GM18498 (cell line): ENCODE measurements around the gene ZNF608.

Experiments used
- ATAC-seq: cut with Tn5 transposase; IDR thresholded peaks from one replicate; pipeline ENCODE4 v1.9.1; 2021; ENCODE audit warnings: mild to moderate bottlenecking, moderate library complexity; ENCODE audit not compliant: unreplicated experiment

The ZNF608 gene

DNA sequence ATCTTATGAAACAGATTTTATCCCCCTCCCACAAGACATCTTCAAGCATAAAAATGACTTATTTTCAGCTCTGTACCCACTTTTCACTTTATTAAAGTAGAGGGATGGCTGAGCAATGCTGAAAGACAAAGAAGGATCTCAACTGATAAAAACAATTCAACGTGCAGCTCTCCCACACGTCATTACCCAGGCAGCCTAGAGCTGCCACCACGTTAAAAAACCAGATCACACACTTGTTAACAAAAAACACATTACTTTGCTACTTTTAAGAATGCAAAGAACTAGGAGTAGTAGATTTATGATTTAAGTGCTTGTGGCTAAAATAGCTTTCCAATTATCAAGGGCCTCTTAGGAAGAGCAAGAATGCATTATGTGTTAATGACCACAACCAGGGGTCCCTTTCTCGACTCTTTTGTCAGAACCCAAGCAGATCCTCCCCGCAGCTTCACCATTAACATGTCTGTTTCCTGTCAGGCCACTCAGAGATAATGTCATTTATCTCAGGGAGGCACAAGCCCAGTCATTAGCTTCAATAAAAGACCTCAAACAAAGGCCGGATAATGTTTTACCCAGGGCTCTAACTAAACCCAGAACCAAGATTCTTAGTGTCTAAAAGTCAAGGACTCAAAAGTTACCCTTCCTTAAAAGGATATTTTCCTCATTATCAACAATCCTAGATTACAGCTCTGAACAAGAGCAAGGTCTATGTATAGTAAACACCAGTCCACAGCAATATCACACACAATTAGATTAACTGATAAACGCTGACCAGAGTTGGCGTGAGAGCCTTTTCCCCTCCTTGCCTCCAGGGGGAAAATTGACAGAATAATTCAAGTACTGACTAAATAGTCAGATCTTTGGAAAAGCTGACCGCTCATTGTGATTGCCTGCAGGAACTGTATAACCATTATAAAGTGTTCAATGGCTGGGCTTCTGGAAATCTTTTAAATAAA is 7.5 kb downstream of the ZNF608 start:
- ATAC-seq, result no peak

DNA sequence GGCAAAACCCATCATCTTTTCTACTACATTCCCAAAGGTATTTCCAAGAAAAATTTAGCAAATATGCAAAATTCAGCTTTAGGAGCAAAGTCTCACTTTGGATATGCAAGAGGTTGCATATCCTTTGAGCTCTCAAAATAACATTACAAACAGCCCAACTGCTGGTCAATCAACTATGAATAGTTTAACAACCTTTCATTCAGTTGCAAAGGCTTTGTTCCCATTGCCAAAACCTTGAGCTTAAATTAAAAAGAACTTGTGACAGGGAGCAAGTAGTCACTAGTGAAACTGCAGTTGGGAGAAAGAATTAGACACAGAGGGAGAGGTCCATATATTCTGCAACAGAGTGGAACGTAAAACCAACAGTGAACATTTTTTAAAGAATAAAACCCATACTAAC is 8.8 kb downstream of the ZNF608 start:
- no peak for ATAC-seq

DNA sequence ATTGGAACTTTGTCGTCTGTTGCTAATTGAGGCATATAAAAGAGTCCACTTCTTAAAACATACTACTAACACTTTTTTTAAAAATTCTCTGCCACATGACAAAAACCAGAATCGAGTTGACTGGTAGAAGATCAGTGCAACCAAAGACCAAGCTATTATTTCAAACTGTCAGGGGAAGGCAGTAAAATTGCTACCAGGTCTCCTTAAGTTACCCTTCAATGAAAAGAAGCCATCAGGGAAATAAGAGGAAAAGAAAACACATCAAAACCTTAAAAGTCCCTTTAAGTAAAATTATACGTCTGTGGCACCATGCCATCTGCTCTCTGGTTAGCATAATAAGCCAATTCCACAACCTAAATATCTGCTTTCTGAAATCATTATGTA is 9.6 kb downstream of the ZNF608 start:
- no peak for ATAC-seq

DNA sequence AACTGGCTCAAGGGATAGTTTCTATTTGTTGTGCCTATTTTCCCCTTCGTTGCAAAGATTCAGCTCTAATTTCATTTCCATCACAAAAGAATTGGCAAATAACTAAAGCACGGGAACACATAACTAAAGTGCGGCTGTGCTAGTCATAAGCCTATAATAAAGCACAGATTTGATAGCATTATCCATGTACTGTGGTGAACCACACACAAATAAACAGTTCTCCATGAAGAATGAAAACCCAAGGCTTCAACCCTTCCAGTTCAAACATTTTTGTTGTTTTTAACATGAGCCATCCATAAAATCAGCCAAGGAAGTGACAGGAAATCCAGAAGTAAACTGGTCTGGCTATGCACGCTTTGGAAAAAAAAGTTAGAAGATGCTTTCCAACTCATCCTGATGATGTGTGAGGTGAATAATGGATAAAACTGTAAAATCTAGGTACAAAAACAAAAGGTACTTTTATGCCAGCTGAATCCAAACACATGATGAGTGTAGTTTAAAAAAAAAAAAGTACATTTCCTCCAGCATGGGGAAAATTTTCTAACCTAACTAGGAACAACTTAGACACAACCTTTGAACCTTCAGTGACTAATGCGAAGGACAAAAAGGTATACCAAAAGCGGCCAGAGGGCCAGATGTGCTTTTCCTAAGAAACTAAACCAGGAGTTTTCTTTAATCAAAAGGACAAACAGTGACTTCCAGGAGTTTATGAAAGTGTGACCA is 10.2 kb downstream of the ZNF608 start:
- no peak for ATAC-seq

DNA sequence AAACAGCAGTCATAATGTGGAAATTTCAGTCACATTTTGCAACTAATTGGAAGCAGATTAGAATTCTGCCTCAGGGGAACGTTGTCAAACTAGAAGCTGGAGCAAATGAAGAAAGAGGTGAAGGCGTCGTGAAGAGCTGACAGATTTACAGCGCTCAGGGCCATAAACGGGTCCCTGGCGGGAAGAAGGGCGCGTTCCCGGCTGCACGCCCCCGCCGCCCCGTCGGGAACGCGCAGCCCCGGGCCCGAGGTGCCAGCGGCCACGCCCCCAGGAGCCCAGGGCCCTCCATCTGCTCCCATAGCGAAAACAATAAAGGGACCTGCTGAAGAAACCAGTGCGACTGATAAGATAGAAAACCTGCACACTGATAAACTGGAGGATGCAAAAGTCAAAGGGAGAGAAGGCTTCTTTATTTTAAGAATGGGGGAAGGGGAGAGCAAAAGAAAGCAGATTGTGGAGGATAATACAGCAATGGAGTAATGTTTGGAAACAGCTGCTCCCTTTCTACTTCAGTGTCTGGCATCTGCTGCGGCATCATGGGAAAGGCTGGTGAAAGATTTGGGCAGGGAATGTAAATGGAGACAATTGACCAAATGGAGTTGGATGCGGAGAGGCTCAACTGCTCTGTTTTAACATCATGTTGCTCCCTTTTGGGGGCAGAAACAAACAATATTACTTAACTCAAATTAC is 11.1 kb downstream of the ZNF608 start:
- ATAC-seq, result no peak

DNA sequence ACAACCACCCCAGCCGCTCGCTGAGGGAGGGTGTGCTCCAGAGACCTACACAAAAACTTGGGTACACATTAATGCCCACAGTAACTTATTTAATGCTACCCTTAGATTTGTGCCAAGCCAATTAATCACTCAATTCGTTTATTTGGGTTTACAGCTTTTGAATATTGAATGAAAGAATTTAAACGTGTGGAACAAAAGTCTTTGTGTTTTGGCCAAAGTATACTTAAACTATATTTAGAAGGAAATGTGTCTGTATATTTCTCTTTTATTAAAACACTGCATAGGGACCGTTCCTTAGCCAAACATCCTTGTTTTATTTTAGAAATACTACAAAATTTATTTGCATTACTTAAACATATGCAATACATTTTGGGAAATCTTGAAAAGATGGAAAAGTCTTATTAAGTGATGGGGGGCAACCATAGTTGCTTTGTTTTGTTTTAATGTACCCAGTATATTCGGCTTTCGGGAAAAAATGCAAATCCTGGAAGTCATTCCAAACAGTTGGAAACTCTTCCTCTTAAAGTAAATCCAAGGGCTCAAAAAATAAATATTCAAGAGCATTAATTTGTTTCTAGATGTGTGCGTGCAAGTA is 11.8 kb downstream of the ZNF608 start:
- no peak for ATAC-seq

DNA sequence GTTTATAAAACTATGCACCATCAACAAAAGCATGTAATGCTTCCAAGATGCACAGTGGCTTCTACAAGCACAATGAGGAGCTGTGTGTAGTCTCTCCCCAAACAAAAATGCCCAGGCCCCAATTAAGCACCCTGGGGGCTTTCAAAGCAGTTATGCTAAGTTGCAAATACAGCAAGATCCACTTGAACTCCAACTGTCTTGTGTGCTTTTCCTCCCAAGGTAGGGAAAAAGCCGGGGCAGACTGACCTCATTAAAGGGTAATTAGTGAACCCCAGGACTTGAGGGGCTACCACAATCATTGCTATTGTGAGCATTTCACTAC is 13.1 kb downstream of the ZNF608 start:
- ATAC-seq, result no peak

DNA sequence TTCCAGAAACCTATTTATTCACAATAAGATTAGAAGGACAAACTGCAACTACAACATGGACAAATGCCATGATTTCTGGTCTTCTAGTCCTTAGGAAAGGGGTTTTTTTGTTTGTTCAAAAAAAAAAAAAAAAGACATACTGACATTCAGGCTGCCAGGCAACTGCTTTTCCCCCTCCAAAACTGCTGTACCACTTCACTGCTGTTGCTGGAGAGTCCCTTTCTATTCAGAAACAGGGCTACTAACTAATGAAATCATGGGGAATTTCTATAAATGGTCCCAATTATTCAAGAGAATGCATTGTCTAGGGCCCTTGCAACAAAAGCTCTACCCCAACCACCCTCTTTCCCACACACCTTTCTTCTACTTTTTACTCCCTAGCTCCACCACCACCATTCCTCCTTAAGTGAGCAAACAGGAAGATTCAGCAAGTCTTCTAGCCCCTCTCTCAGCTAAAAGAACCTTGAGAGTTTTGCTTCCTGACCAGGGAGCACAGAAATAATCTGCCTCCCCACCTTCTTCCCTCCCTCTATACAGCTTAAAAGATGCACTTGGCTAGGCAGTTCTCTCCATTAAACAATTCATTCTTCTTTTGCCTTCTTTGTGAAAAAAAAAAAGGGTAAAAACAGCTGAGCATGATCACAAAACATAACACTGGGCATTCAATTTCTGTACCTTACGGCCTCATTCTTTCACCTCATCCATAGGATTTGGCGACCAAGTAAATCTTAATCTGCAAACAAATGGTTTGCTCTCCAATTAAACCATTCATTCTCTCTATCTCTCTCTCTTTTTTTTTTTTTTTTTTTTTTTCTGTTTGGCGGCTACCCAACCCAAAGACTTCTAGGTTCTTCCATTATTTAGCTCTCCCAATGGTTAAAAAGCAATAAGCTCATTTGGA is 13.8 kb downstream of the ZNF608 start:
- ATAC-seq, result no peak

DNA sequence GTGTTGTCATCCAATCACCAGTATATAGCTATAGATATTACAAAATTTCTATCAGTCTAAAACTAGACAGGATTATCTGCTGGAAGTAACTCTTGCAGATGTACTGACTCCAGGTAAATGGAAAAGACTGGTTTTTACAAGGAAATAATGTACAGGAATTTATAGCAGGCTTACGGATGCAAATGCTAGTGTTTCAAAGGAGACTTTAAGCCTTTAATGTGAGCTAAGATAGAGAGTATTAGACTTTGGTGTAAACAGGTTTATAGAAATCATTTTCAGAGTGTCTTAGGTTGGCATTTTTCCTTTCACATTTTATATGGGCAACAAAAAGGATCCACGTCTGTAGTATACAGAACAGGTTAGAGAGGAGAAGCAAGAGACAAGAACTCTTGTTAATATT is 16.1 kb downstream of the ZNF608 start:
- ATAC-seq, result peak; percentile 2

DNA sequence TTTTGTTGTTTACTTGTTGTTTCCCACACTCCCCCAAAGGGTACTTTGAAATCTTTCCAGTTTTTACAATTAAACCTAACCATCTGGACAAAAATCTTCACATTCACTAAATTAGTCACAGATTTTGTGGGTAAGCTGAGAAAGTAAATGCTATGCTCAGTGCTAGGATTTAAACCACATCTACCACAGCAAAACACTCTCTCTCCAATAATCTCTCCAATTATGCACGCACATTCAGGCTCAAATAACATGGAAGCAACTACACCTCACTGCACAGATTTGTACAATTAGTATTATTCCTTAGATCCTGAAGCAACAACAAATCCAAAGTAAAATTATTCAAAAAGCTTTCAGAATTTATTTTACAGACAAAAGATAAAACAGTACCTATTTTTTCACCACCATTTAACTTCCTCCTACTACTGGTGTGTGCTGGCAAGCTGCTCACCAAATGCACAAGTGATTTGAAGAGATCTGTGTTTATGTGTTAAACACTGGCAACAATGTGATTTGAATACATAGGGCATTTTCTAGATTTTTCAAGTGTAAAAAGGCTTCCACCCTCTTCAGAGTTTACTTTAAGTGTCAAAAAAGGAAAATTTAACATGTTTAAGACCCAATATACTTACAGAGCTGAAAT is 16.6 kb downstream of the ZNF608 start:
- ATAC-seq, result peak; percentile 56

DNA sequence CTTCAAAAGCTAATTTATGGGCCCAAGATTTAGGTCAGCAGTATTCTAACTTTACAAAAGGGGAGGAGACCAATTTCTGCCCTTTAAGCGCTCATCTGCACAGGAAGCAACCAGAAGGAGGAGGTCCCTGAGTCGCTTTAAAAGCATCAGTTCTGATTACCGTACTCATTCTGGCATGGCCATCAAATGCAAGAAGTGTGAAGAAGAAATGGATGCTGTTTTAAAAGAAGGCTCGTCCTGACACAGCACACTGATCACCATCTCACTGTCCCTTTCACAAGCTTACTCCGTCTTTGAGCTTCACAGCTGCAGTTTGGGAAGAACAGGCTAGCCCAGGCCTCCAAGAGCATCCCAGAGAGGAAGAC is 17.5 kb downstream of the ZNF608 start:
- no peak for ATAC-seq

DNA sequence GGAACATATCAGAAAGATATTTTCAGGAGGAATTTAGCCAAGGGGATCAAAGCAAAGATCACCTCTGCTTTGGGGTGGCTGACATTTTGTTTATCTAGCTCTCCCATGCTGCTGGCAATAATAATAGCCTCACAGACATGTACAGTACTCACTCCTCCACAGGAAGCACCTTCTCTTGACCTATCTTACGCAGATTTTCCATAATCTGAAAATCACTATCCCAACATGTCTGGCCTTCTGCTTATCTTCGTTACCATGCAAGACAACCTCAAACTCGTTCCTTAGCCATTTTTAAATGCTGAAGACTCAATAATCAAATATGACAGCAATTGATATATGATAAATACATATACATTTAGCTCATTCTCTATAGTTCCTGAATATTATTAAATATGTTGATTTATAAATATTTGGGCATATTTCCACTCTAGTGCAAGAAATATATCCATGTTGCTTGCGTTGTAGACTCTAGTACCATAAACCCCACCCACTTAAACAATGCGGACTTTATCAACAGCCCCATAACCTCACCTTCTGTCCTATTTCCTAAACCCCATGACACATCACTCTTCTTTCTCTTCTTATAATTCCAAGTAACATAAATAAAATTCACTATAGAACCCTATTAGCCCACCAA is 18.0 kb downstream of the ZNF608 start:
- no peak for ATAC-seq

DNA sequence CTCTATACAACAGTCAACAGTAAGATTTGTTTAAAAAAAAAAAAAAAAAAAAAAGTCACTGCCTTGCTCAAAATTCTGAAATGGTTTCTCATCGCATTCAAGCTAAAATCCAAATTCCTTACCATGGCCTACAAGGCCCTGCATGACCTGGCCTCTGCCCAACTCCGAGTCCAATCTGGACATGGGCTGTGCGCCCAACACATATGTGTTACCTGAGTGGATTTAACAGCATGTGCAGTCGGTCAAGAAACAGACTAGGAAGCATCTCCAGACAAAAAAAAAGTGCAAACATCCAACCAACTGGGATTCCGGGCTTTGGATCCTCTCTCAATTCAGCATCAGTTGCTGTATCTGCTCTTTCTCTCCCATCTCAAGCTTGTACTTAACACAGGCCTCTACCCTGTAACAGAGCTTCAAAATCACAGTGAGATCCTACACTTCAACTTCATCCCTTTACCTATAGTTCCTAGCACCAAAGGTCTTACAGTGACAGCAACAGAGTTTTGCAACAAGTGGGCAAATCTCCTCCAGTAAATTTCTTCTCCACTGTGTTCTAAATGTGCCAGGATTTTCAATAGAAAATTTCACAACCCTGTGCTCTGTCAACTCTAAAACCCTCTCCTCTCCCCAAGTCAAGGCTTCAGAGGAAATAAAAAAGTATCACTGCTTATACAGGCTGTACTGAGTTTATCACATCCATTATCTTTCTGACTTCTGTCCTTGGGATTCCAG is 19.6 kb downstream of the ZNF608 start:
- no peak for ATAC-seq

DNA sequence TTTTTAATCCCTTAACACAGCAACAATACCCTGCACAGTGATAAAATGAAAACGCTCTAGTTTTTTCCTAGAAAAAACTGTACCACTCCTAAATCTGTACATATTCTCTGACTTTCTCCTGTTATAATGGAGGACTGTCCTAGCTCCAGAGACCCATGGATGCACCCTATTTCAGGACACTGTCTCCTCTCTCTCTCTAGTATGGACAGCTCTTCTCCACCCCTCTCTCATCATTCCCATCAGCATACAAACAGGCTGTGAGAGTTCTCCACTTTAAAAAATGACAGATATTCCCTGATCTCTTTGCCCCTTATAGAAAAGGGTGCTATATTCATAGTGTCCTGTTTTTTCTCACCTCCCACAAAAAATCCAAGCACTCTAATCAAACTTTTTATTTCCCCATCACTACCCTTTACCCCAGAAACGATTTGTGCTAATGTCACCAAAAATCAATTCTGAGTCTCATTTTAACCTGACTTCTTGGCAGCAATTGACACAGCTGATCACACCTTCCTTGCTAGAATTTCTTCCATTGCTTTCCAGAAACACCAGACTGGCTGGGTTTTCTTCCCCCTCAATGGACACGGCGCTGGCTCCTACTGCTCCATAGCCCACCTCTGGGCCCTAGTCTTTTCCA is 20.7 kb downstream of the ZNF608 start:
- ATAC-seq, result no peak

DNA sequence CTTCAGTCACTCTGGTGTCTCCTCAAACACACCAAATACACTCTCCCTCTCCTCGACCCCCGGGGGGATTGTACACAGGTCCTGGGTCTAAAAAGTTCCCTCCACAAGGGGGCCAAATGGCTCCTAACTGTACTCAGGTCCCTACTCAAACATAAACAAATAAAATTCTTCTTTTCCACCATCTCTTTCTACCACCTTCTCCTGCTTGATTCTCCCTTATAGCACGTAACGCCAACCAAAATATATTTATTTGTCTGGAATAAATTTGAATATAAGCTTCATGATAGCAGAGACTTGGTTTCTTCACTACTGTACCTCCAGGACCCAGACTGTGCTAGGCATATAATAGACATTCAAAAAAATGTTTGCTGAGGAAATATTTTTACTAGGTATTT is 21.4 kb downstream of the ZNF608 start:
- ATAC-seq, result peak; percentile 62

DNA sequence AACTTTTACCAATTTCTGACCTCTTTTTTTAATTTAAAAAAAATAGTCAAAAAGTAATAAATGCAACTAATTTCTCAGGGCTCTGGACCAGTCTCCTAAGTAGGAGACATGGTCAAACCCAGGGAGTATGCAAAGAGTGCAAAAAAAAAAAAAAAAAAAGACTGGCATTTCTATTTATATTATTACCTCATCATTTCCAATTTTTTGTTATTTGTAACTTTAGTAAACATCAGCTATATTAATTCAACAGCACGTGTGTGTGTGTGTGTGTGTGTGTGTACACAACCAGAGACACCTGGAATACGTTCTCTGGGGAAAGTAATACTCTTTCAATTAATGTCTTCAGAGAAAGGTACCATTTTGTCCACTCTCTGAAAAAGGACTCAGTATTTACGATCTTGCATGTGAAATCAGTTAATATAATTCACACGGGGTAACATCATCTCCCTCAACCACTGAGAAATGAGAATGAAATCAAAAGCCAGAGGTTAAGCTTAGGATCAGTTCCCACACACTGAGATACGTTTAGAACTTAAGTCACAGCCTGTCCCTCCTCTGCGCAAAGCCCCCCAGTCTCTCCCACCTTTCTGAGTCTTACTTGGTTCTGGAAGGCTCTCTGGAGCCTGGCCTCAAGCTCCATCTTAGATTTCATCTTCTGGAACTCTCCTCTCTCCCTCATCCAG is 21.9 kb downstream of the ZNF608 start:
- peak; percentile 48 for ATAC-seq

DNA sequence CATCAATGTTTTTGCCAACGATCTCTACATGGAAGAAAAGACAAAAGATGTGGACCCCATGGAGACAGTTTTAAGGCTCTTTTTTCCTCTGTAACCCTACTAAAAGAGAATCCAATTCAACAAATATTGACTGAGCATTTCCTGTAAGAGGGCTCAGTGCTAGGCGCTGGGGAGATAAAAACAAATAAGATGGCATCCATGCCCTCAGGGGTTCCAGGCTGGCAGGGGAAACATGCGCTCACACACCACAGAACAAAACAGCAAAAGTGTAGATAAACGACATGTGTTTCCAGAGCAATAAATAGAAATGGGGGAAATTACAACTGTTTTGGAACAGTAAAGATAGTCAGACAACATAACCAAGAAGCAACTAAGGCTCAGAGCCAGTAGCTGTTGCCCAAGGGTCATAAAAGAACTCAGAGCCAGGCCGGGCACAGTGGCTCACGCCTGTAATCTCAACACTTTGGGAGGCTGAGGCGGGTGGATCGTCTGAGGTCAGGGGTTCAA is 25.2 kb downstream of the ZNF608 start:
- ATAC-seq, result no peak

DNA sequence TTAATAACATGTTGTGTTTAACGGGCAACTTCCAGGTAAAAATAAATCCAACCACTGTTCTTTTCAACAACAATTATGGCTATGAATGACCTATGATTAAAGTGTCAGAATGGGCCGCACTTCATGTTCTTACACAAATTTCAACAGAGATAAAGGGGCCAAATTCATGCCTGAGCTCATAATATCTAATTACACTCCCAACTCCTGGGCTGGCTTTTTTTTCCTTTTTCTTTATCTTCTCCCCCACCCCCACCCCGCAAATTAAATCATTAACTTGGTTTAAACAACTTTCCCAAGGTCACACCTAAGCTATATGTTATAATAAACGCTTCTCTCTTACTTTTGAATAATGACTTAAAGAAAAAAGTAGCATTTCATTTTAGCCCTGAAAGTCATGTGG is 25.8 kb downstream of the ZNF608 start:
- no peak for ATAC-seq
